HepG2 (cell line): ENCODE data around the gene PDE2A. TPM values are rescaled to one million over a fixed set of nuclear protein-coding genes. Genes with fewer than 3 reads are reported as not detected.

Source experiments
- ATAC-seq: fragments of 200-7000 bp; cut with Tn5 transposase; 3 replicates; pipeline ENCODE4 v1.9.1; 2020; ENCODE audit warnings: mild to moderate bottlenecking, moderate library complexity
- BruUV-seq: library from RNA; stranded (reverse); fragments of 400-500 nt; replicated peaks from 2 replicates; lab custom pipeline; 2021; lab: Mats Ljungman, UMichigan
- CTCF ChIA-PET: fragments of 300-600 bp; formaldehyde crosslinking; extraction: SDS; loops from one replicate; lab custom pipeline; 2021; ENCODE audit warnings: low total read pairs, inconsistent platforms, low intra/inter-chr PET ratio; lab: Yijun Ruan, JAX
- POLR2A ChIA-PET: fragments of 350-600 bp; sonication (Branson Sonifier 250); formaldehyde crosslinking; loops from one replicate; lab custom pipeline; 2020; ENCODE audit warnings: antibody characterized with exemption, inconsistent platforms; lab: Yijun Ruan, JAX
- DNase-seq: peaks from one replicate; pipeline ENCODE4 v3.0.0-alpha.2; 2015; ENCODE audit warnings: low spot score
- FAIRE-seq: peaks from 3 replicates; lab custom pipeline; 2011; peaks lifted over from hg19 to GRCh38; lab: Jason Lieb, UNC
- H2AFZ ChIP-seq: one replicate; pipeline ENCODE4 v1.6.1; 2011; ENCODE audit warnings: low read length, inconsistent platforms
- H3K27ac ChIP-seq: fragments of 300-600 bp; 3 replicates; pipeline ENCODE4 v1.8.0; 2011; ENCODE audit warnings: mixed run types, mild to moderate bottlenecking, mixed read lengths, low read length, inconsistent platforms; ENCODE audit not compliant: insufficient read depth; ENCODE audit errors: extremely low read length
- H3K27me3 ChIP-seq, 2 experiments: fragments of 200-600 bp in 1 of 2; 2 replicates in 1 of 2; 3 replicates in 1 of 2; pipeline versions ENCODE4 v1.6.0 to v1.8.0; 2011; ENCODE audit warnings: low read length in 2 of 2, mild to moderate bottlenecking in 2 of 2, moderate library complexity in 2 of 2, inconsistent platforms in 1 of 2; ENCODE audit not compliant: insufficient read depth in 2 of 2, control insufficient read depth in 1 of 2
- H3K36me3 ChIP-seq, 2 experiments: fragments of 200-600 bp in 1 of 2; replicated peaks in 1 of 2; 2 replicates in 1 of 2; 3 replicates in 1 of 2; pipeline versions ENCODE4 v1.5.1 to v1.8.0; 2011; ENCODE audit warnings: low read length in 2 of 2, inconsistent platforms in 1 of 2; ENCODE audit not compliant: insufficient read depth in 2 of 2, control insufficient read depth in 1 of 2
- H3K4me1 ChIP-seq: 2 replicates; pipeline ENCODE4 v1.5.1; 2012; ENCODE audit warnings: low read length, inconsistent platforms; ENCODE audit not compliant: insufficient read depth
- H3K4me2 ChIP-seq: 2 replicates; pipeline ENCODE4 v1.6.0; 2011; ENCODE audit warnings: low read depth, low read length, inconsistent platforms
- H3K4me3 ChIP-seq, 3 experiments: fragments of 200-600 bp in 1 of 3; sonication (generic), shearing (Covaris generic) in 1 of 3; replicated peaks in 1 of 3; 2 replicates each; pipeline ENCODE4 v1.5.1; 2011 to 2016; ENCODE audit warnings: low read length in 3 of 3, inconsistent platforms in 2 of 3, low read depth in 2 of 3, mild to moderate bottlenecking in 2 of 3, control low read depth in 1 of 3, mixed read lengths in 1 of 3; ENCODE audit not compliant: insufficient read depth in 1 of 3
- H3K79me2 ChIP-seq: one replicate; pipeline ENCODE4 v1.6.1; 2011; ENCODE audit warnings: low read length, inconsistent platforms; ENCODE audit not compliant: insufficient read depth
- H3K9ac ChIP-seq: 2 replicates; pipeline ENCODE4 v1.6.0; 2011; ENCODE audit warnings: mild to moderate bottlenecking, low read depth, low read length, inconsistent platforms; ENCODE audit not compliant: insufficient read depth
- H3K9me3 ChIP-seq: 2 replicates; pipeline ENCODE4 v1.5.1; 2012; ENCODE audit warnings: mild to moderate bottlenecking, low read length
- H4K20me1 ChIP-seq: 2 replicates; pipeline ENCODE4 v1.6.0; 2011; ENCODE audit warnings: inconsistent platforms, mild to moderate bottlenecking, low read length, moderate library complexity; ENCODE audit not compliant: insufficient read depth
- CBX5 ChIP-seq: sonication (generic); formaldehyde crosslinking; IDR thresholded peaks from 2 replicates; pipeline ENCODE4 v1.4.0; 2020; ENCODE audit warnings: missing genetic modification reagents, borderline replicate concordance
- DDIT3 ChIP-seq: sonication (generic); formaldehyde crosslinking; IDR thresholded peaks from 2 replicates; pipeline ENCODE4 v1.4.0; 2020; ENCODE audit warnings: mild to moderate bottlenecking, missing genetic modification reagents
- HES4 ChIP-seq: sonication (generic); formaldehyde crosslinking; IDR thresholded peaks from 2 replicates; pipeline ENCODE4 v1.9.0; 2021; ENCODE audit warnings: mild to moderate bottlenecking, missing genetic modification reagents, borderline replicate concordance
- HOXA5 ChIP-seq: sonication (generic); formaldehyde crosslinking; IDR thresholded peaks from 2 replicates; pipeline ENCODE4 v1.4.0; 2020; ENCODE audit warnings: missing genetic modification reagents
- MED13 ChIP-seq: sonication (generic); formaldehyde crosslinking; IDR thresholded peaks from 2 replicates; pipeline ENCODE4 v1.5.0; 2020; ENCODE audit warnings: missing genetic modification reagents
- SMAD9 ChIP-seq: sonication (generic); formaldehyde crosslinking; IDR thresholded peaks from 2 replicates; pipeline ENCODE4 v1.5.1; 2020; ENCODE audit warnings: mild to moderate bottlenecking, missing genetic modification reagents
- ZBTB2 ChIP-seq: sonication (generic); formaldehyde crosslinking; IDR thresholded peaks from 2 replicates; pipeline ENCODE4 v1.8.0; 2022; ENCODE audit warnings: low read depth, missing genetic modification reagents
- ZNF512 ChIP-seq: sonication (generic); formaldehyde crosslinking; IDR thresholded peaks from 2 replicates; pipeline ENCODE4 v1.4.0; 2020; ENCODE audit warnings: mild to moderate bottlenecking, missing genetic modification reagents
- ZNF576 ChIP-seq: sonication (generic); formaldehyde crosslinking; IDR thresholded peaks from 2 replicates; pipeline ENCODE4 v1.4.0; 2020; ENCODE audit warnings: mild to moderate bottlenecking, missing genetic modification reagents
- ZNF737 ChIP-seq: sonication (generic); formaldehyde crosslinking; IDR thresholded peaks from 2 replicates; pipeline ENCODE4 v1.5.0; 2020; ENCODE audit warnings: missing genetic modification reagents, mild to moderate bottlenecking, borderline replicate concordance
- ZSCAN12 ChIP-seq: sonication (generic); formaldehyde crosslinking; IDR thresholded peaks from 2 replicates; pipeline ENCODE4 v1.9.0; 2021; ENCODE audit warnings: mild to moderate bottlenecking, missing genetic modification reagents
- WGBS: methylation state at CpG from one replicate; pipeline ENCODE4 v1.1.6; 2017; ENCODE audit warnings: low lambda C conversion rate; 5-methylcytosine and 5-hydroxymethylcytosine counted together
- in situ Hi-C: cut with HindIII; loops from 2 replicates; pipeline ENCODE4 v1.10.0; 2017; ENCODE audit warnings: low pct_unique_long_range_greater_than_20kb; ENCODE audit not compliant: extremely low pct_ligation_motif_present
- intact Hi-C: fragments of 100-400 bp; cut with micrococcal nuclease; formaldehyde crosslinking; loops from one replicate; pipeline ENCODE4 v1.10.0; 2022; ENCODE audit not compliant: unreplicated experiment
- polyA plus RNA-seq, 8 experiments: library from polyadenylated mRNA; depleted of rRNA in 3 of 8; stranded (reverse) in 7 of 8; unstranded in 1 of 8; fragments of >200 nt; fragmentation: Illumina TruSeq in 4 of 8; extraction: Trizol in 4 of 8; gene quantifications; 2 replicates each; pipeline versions ENCODE4 v1.2.1 to v1.2.3, GENCODE V29; 2011 to 2016; ENCODE audit warnings: low read depth in 4 of 8, missing spikeins in 1 of 8, mixed read lengths in 1 of 8; ENCODE audit not compliant: insufficient read depth in 1 of 8
- total RNA-seq, 5 experiments: library from RNA; depleted of rRNA; stranded (reverse); fragments of >200 nt; fragmentation: Illumina TruSeq; extraction: Trizol; gene quantifications; 2 replicates each; pipeline ENCODE4 v1.2.3, GENCODE V29; 2016; ENCODE audit warnings: low read depth in 1 of 5

The PDE2A gene
- total and polyA plus RNA-seq, 2 of the 13 experiments (the other 11 are each of a cell fraction or from before 2014, with no cell fraction given) = 3.1 TPM; not detected in 1

- TF ChIP-seq SMAD9 (CRISPR knock-in tag) = no peak
These were observed 18.4 kb upstream of the PDE2A start (continued) for GRCh38 chr11:72692498-72693237.

- WGBS = 94% methylated on average over 4 of the region's 4 CpGs
- no peak for FAIRE-seq
- no peaks in the 10 kb centered on the region for H3K27me3 ChIP-seq
- no peak overlapping the region for H2AFZ ChIP-seq
- ATAC-seq = no peak
- 0 out of 2 replicates have a peak, but pooled peaks cover 2% of the 10 kb centered on the region for H4K20me1 ChIP-seq
- H3K4me3 ChIP-seq = no peak overlapping the region
- no peaks in the 10 kb centered on the region for H3K79me2 ChIP-seq
- in situ Hi-C loops = no loop called here
- H3K27ac ChIP-seq = no peak overlapping the region
- no peaks in the 10 kb centered on the region for H3K4me1 ChIP-seq
- BruUV-seq = no TSS peak
- no peak overlapping the region for H3K9ac ChIP-seq
- TF ChIP-seq HES4 (CRISPR knock-in tag) = no peak
- no peak for TF ChIP-seq MED13 (CRISPR knock-in tag)
- no peak for TF ChIP-seq DDIT3 (CRISPR knock-in tag)
- TF ChIP-seq ZNF737 (CRISPR knock-in tag) = no peak
- no peak for TF ChIP-seq ZNF512
- no peak for TF ChIP-seq CBX5 (CRISPR knock-in tag)
- no peak for TF ChIP-seq HOXA5 (CRISPR knock-in tag)
- no peak for TF ChIP-seq ZSCAN12 (CRISPR knock-in tag)
- no peak for TF ChIP-seq ZBTB2 (CRISPR knock-in tag)
- TF ChIP-seq ZNF576 (CRISPR knock-in tag) = no peak
- H3K9me3 ChIP-seq = no peaks in the 10 kb centered on the region
- DNase-seq = no peak
- no peak overlapping the region for H3K4me2 ChIP-seq
- ChIA-PET POLR2A (no interaction called here), CTCF (no interaction called here)
- peaks cover 33 to 69% of the 10 kb centered on the region in 2 experiments for H3K36me3 ChIP-seq
- intact Hi-C loops = no loop called here
These were observed 15.9 kb upstream of the PDE2A start for GRCh38 chr11:72690166-72690565.
